DOHH2 (cell line): Measurements from ENCODE around the gene IFT122.

Source experiments
- H3F3A ChIP-seq: fragments of 200-600 bp; sonication (generic), shearing (Covaris generic); 2 replicates; pipeline ENCODE4 v1.6.0; 2016; ENCODE audit warnings: antibody characterized with exemption, mild to moderate bottlenecking; ENCODE audit not compliant: control insufficient read depth, insufficient read depth
- H3K27ac ChIP-seq: fragments of 200-600 bp; sonication (generic); 2 replicates; pipeline ENCODE4 v1.5.1; 2014; ENCODE audit warnings: low read depth, mild to moderate bottlenecking, low read length, moderate library complexity
- H3K27me3 ChIP-seq: fragments of 200-600 bp; sonication (generic); 2 replicates; pipeline ENCODE4 v1.6.1; 2014; ENCODE audit warnings: mild to moderate bottlenecking, low read length, mixed read lengths; ENCODE audit not compliant: control insufficient read depth
- H3K36me3 ChIP-seq: fragments of 200-600 bp; sonication (generic); 2 replicates; pipeline ENCODE4 v1.6.1; 2014; ENCODE audit warnings: mild to moderate bottlenecking, low read length, moderate library complexity, mixed read lengths; ENCODE audit not compliant: control insufficient read depth
- H3K4me1 ChIP-seq: fragments of 200-600 bp; sonication (generic); 2 replicates; pipeline ENCODE4 v1.6.1; 2014; ENCODE audit warnings: mild to moderate bottlenecking, low read length, mixed read lengths; ENCODE audit not compliant: control insufficient read depth
- H3K4me2 ChIP-seq: fragments of 200-600 bp; sonication (generic); 2 replicates; pipeline ENCODE4 v1.6.0; 2014; ENCODE audit warnings: mild to moderate bottlenecking, low read length, moderate library complexity
- H3K4me3 ChIP-seq: fragments of 200-600 bp; sonication (generic); 2 replicates; pipeline ENCODE4 v1.5.1; 2014; ENCODE audit warnings: mild to moderate bottlenecking, low read length, mixed read lengths
- H3K79me2 ChIP-seq: fragments of 200-600 bp; sonication (generic); 2 replicates; pipeline ENCODE4 v1.6.1; 2014; ENCODE audit warnings: mild to moderate bottlenecking, low read length, mixed read lengths; ENCODE audit not compliant: control insufficient read depth
- H3K9me2 ChIP-seq: fragments of 200-600 bp; sonication (generic); replicated peaks from 2 replicates; pipeline ENCODE4 v1.6.1; 2014; ENCODE audit warnings: mild to moderate bottlenecking, low read length, mixed read lengths; ENCODE audit not compliant: control insufficient read depth
- H3K9me3 ChIP-seq: fragments of 200-600 bp; sonication (generic); 2 replicates; pipeline ENCODE4 v1.6.1; 2014; ENCODE audit warnings: antibody characterized with exemption, low read length, mixed read lengths; ENCODE audit not compliant: control insufficient read depth, insufficient read depth
- H4K20me1 ChIP-seq: fragments of 200-600 bp; sonication (generic); 2 replicates; pipeline ENCODE4 v1.6.0; 2014; ENCODE audit warnings: low read depth, mild to moderate bottlenecking, antibody characterized with exemption, low read length, moderate library complexity; ENCODE audit not compliant: control insufficient read depth, insufficient read depth
- CTCF ChIP-seq: fragments of 200-600 bp; sonication (generic); IDR thresholded peaks from one replicate; pipeline ENCODE4 v1.5.1; 2014; ENCODE audit warnings: antibody characterized with exemption, mild to moderate bottlenecking, low read depth, low read length; ENCODE audit not compliant: poor library complexity, severe bottlenecking
- EZH2phosphoT487 ChIP-seq: fragments of 200-600 bp; sonication (generic); IDR thresholded peaks from 2 replicates; pipeline ENCODE4 v1.6.1; 2017; ENCODE audit warnings: borderline replicate concordance, mild to moderate bottlenecking, antibody characterized with exemption, low read length, moderate library complexity, mixed read lengths

The IFT122 gene

DNA sequence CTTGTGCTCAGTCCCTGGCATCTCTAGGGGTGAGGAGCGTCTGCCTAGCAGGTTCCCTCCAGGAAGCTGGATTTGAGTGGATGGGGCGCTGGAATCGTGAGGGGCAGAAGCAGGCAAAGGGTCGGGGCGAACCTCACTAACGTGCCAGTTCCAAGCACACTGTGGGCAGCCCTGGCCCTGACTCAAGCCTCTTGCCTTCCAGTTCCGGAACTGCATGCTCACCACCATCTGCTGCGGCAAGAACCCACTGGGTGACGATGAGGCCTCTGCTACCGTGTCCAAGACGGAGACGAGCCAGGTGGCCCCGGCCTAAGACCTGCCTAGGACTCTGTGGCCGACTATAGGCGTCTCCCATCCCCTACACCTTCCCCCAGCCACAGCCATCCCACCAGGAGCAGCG is 93.4 kb downstream of the IFT122 start:
- H3K9me2 ChIP-seq = no peaks in the 10 kb centered on the region
- H4K20me1 ChIP-seq = no peaks in the 10 kb centered on the region
- no peaks in the 10 kb centered on the region for H3F3A ChIP-seq
- no peak overlapping the region for H3K4me2 ChIP-seq
- TF ChIP-seq CTCF = no peak
- no peak for TF ChIP-seq EZH2phosphoT487
- no peak overlapping the region for H3K27ac ChIP-seq
- no peaks in the 10 kb centered on the region for H3K9me3 ChIP-seq
- H3K27me3 ChIP-seq = peaks cover 9% of the 10 kb centered on the region; the same call in 1 of the 2 replicates
- no peak overlapping the region for H3K4me3 ChIP-seq
- no peaks in the 10 kb centered on the region for H3K79me2 ChIP-seq
- no peaks in the 10 kb centered on the region for H3K36me3 ChIP-seq
- H3K4me1 ChIP-seq = no peaks in the 10 kb centered on the region

GRCh38 chr3:129534428-129535027 is 94.5 kb downstream of the IFT122 start:
- Histone ChIP-seq H3K9me3 (no peaks in the 10 kb centered on the region), H3K36me3 (no peaks in the 10 kb centered on the region), H3K27ac (no peak overlapping the region), H3K9me2 (no peaks in the 10 kb centered on the region), H4K20me1 (no peaks in the 10 kb centered on the region), H3K4me2 (no peak overlapping the region), H3K4me3 (no peak overlapping the region), H3K79me2 (no peaks in the 10 kb centered on the region), H3F3A (no peaks in the 10 kb centered on the region), H3K27me3 (peaks cover 9% of the 10 kb centered on the region; the same call in 1 of the 2 replicates), H3K4me1 (no peaks in the 10 kb centered on the region)
- TF ChIP-seq CTCF = no peak
- no peak for TF ChIP-seq EZH2phosphoT487

DNA sequence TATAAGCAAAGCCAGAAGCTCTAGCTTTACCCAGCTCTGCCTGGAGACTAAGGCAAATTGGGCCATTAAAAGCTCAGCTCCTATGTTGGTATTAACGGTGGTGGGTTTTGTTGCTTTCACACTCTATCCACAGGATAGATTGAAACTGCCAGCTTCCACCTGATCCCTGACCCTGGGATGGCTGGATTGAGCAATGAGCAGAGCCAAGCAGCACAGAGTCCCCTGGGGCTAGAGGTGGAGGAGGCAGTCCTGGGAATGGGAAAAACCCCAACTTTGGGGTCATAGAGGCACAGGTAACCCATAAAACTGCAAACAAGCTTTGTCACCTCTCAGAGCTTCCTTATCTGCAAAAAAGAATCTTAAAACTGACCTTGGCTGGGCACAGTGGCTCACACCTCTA is 95.1 kb downstream of the IFT122 start:
- Histone ChIP-seq H3K36me3 (no peaks in the 10 kb centered on the region), H3K9me2 (no peaks in the 10 kb centered on the region)
- TF ChIP-seq CTCF (no peak), EZH2phosphoT487 (no peak)

DNA sequence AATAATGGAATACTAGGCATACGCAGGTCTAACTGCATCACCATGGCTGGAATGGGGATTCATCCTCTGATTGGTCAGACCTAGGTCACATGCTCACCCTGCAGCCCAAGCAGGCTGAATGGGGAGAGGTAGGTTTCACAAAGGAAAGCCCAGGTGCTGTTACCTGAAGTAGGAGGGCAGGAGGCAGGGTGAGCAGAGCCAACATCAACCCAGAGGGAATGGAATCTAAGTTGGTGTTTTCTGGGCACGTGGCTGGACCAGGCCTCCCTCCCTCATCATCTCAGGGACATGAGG is 96.3 kb downstream of the IFT122 start:
- H3K36me3 ChIP-seq = no peaks in the 10 kb centered on the region
- H3K9me2 ChIP-seq = no peaks in the 10 kb centered on the region
- H3F3A ChIP-seq = no peaks in the 10 kb centered on the region
- H3K4me3 ChIP-seq = no peak overlapping the region
- H3K4me2 ChIP-seq = no peak overlapping the region
- no peak overlapping the region for H3K27ac ChIP-seq
- TF ChIP-seq EZH2phosphoT487 (no peak), CTCF (no peak)
- no peaks in the 10 kb centered on the region for H3K79me2 ChIP-seq
- H4K20me1 ChIP-seq = no peaks in the 10 kb centered on the region
- no peaks in the 10 kb centered on the region for H3K4me1 ChIP-seq
- H3K27me3 ChIP-seq = peaks cover 9% of the 10 kb centered on the region; the same call in 1 of the 2 replicates
- H3K9me3 ChIP-seq = no peaks in the 10 kb centered on the region

More for the DNA sequence above, 95.1 kb downstream of the IFT122 start:
- Histone ChIP-seq H3F3A (no peaks in the 10 kb centered on the region), H3K79me2 (no peaks in the 10 kb centered on the region), H3K4me2 (no peak overlapping the region), H3K27ac (no peak overlapping the region), H3K9me3 (no peaks in the 10 kb centered on the region), H3K4me1 (no peaks in the 10 kb centered on the region), H4K20me1 (no peaks in the 10 kb centered on the region), H3K4me3 (no peak overlapping the region), H3K27me3 (peaks cover 9% of the 10 kb centered on the region; the same call in 1 of the 2 replicates)
